Measurements from ENCODE around the gene SERINC2. TPM values are rescaled to one million over a fixed set of nuclear protein-coding genes. Genes with fewer than 3 reads are reported as not detected.
"Not testable (repeated sequence)": the region's sequence is repeated elsewhere in the genome, so short reads cannot be mapped to it uniquely, and the experiment has no call there.

Gene SERINC2
- total and polyA plus RNA-seq, 7 experiments from 2014 or later, result 0.22 to 2.7 (median 0.34) TPM; not detected in 4

- Histone ChIP-seq H3K27ac (ENCODE audit: low read depth, low read length) (no peak overlapping the region), H3K9me3 (ENCODE audit: control insufficient read depth in 2 of 3, low read length in 3 of 3) (peaks cover 1 to 13% (median 7%) of the 10 kb centered on the region in 3 experiments), H3K27me3 (ENCODE audit: control insufficient read depth in 2 of 2, insufficient read depth in 2 of 2, low read length in 2 of 2) (no peaks in the 10 kb centered on the region), H3K36me3 (ENCODE audit: control insufficient read depth in 2 of 3, insufficient read depth in 3 of 3, low read length in 3 of 3) (no peaks in the 10 kb centered on the region), H3K4me3 (ENCODE audit: low read length) (no peak overlapping the region), H3K4me1 (ENCODE audit: control insufficient read depth in 2 of 2, insufficient read depth in 2 of 2, low read length in 2 of 2) (no peaks in the 10 kb centered on the region)
- Mint-ChIP-seq H3K27me3 (peaks cover 7 to 49% (median 40%) of the 10 kb centered on the region in 5 donors), H3K4me3 (no peak overlapping the region), H3K36me3 (peaks cover 0 to 20% (median 9%) of the 10 kb centered on the region in 5 donors), H3K4me1 (no peaks in the 10 kb centered on the region), H3K9me3 (peaks cover 14 to 73% (median 39%) of the 10 kb centered on the region in 11 donors), H3K27ac (no peak overlapping the region)
- ATAC-seq (no peak), DNase-seq (no peak)
- intact Hi-C loops (cut with micrococcal nuclease), result no loop called here
- ChIA-PET CTCF (no interaction called here), POLR2A (no interaction called here)
Measured at GRCh38 chr1:31453384-31454079, 40.5 kb downstream of the SERINC2 start.

DNA sequence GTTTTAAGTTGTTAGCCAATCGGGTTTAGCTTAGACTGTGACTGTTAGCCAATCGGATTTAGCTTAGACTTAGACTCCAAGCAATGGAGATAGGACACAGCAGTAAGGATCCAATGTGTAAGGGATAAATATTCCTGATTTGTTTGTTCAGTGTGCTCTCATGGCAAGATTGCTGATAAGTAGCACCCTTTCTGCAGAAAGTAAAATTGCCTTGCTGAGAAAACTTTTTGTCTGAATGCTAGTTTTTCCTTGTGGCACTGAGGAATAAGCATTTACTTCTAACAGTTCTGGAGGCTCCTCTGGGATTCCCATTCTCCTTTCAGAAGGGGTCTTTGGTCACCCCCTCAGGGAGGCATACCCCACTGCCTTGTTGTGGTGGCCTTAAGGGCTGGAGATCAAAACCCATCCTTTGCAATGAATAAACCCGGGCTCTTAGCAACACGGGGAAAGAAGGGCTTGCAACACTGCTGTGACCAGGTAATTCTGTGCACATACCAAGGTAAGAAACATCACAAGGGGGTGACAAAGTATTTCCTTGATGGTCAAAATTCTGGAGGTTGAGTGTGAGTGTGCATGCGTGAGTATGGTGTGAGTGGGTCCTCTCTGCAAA lies 45.4 kb downstream of the SERINC2 start:
- H3K9me3 Mint-ChIP-seq, result peaks cover 15 to 83% (median 45%) of the 10 kb centered on the region in 11 donors
- Histone ChIP-seq H3K9me3 (ENCODE audit: control insufficient read depth in 2 of 3, low read length in 3 of 3) (peaks cover 5 to 30% (median 10%) of the 10 kb centered on the region in 3 experiments), H3K4me1 (ENCODE audit: control insufficient read depth in 2 of 2, insufficient read depth in 2 of 2, low read length in 2 of 2) (no peaks in the 10 kb centered on the region), H3K27ac (ENCODE audit: low read depth, low read length) (no peak overlapping the region), H3K27me3 (ENCODE audit: control insufficient read depth in 2 of 2, insufficient read depth in 2 of 2, low read length in 2 of 2) (no peaks in the 10 kb centered on the region), H3K36me3 (ENCODE audit: control insufficient read depth in 2 of 3, insufficient read depth in 3 of 3, low read length in 3 of 3) (no peaks in the 10 kb centered on the region), H3K4me3 (ENCODE audit: low read length) (no peak overlapping the region)
- H3K27ac Mint-ChIP-seq, result peak overlapping the region in 1 of 9 donors; percentile 36
- intact Hi-C loops (cut with micrococcal nuclease), result no loop called here
- no peaks in the 10 kb centered on the region for H3K4me1 Mint-ChIP-seq
- H3K27me3 Mint-ChIP-seq, result peaks cover 23 to 48% (median 39%) of the 10 kb centered on the region in 5 donors
- ATAC-seq (no peak), DNase-seq (no peak)
- H3K4me3 Mint-ChIP-seq, result no peak overlapping the region
- H3K36me3 Mint-ChIP-seq, result peaks cover 0 to 30% (median 3%) of the 10 kb centered on the region in 5 donors
- POLR2A ChIA-PET, result no interaction called here
- CTCF ChIA-PET, result no interaction called here

DNA sequence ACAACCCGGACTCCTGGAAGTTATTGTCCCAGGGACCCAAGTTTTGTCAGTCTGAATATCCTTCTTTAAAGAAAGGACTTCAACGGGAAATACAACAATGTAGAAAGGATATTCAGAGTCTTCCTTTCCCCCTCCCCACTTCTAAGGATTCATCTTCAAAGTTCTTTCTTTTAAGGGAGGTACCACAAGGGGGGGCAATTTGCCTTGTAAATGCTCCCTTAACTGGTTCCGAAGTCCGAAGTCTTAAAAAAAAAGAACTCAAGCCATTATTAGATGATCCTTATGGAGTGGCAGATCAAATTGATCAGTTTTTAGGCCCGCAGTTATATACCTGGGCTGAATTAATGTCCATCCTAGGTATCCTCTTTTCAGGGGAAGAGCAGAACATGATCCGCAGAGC lies 47.0 kb downstream of the SERINC2 start:
- ChIA-PET POLR2A (no interaction called here), CTCF (no interaction called here)
- peaks cover 12 to 71% (median 39%) of the 10 kb centered on the region in 11 donors for H3K9me3 Mint-ChIP-seq
- peaks cover 0 to 27% (median 3%) of the 10 kb centered on the region in 5 donors for H3K36me3 Mint-ChIP-seq
- H3K4me1 ChIP-seq (ENCODE audit: control insufficient read depth in 2 of 2, insufficient read depth in 2 of 2, low read length in 2 of 2), result no peaks in the 10 kb centered on the region
- no peak overlapping the region for H3K27ac ChIP-seq (ENCODE audit: low read depth, low read length)
- DNase-seq, result no peak
- intact Hi-C loops (cut with micrococcal nuclease), result loop anchor here in 1 of 2 donors (2.0 kb wide), 1 partner anchor 89 kb away; no protein-coding TSS in a partner anchor
- H3K27me3 ChIP-seq (ENCODE audit: control insufficient read depth in 2 of 2, insufficient read depth in 2 of 2, low read length in 2 of 2), result no peaks in the 10 kb centered on the region
- no peak overlapping the region for H3K4me3 Mint-ChIP-seq
- no peak overlapping the region for H3K4me3 ChIP-seq (ENCODE audit: low read length)
- ATAC-seq, result no peak
- H3K4me1 Mint-ChIP-seq, result no peaks in the 10 kb centered on the region
- H3K36me3 ChIP-seq (ENCODE audit: control insufficient read depth in 2 of 3, insufficient read depth in 3 of 3, low read length in 3 of 3), result no peaks in the 10 kb centered on the region
- H3K9me3 ChIP-seq (ENCODE audit: control insufficient read depth in 2 of 3, low read length in 3 of 3), result peaks cover 5 to 30% (median 10%) of the 10 kb centered on the region in 3 experiments
- peaks cover 22 to 51% (median 33%) of the 10 kb centered on the region in 5 donors for H3K27me3 Mint-ChIP-seq
- no peak overlapping the region for H3K27ac Mint-ChIP-seq

GRCh38 chr1:31467005-31467674 lies 54.1 kb downstream of the SERINC2 start:
- Histone ChIP-seq H3K27me3 (ENCODE audit: control insufficient read depth in 2 of 2, insufficient read depth in 2 of 2, low read length in 2 of 2) (no peaks in the 10 kb centered on the region), H3K4me3 (ENCODE audit: low read length) (no peak overlapping the region), H3K36me3 (ENCODE audit: control insufficient read depth in 2 of 3, insufficient read depth in 3 of 3, low read length in 3 of 3) (no peaks in the 10 kb centered on the region), H3K27ac (ENCODE audit: low read depth, low read length) (no peak overlapping the region), H3K4me1 (ENCODE audit: control insufficient read depth in 2 of 2, insufficient read depth in 2 of 2, low read length in 2 of 2) (no peaks in the 10 kb centered on the region), H3K9me3 (ENCODE audit: control insufficient read depth in 2 of 3, low read length in 3 of 3) (no peaks in the 10 kb centered on the region)
- DNase-seq (no peak), ATAC-seq (no peak)
- ChIA-PET POLR2A (no interaction called here), CTCF (no interaction called here)
- Mint-ChIP-seq H3K36me3 (peaks cover 0 to 3% (median 0%) of the 10 kb centered on the region in 5 donors), H3K27ac (no peak overlapping the region), H3K4me1 (peaks cover 0 to 6% (median 0%) of the 10 kb centered on the region in 7 donors), H3K4me3 (no peak overlapping the region), H3K9me3 (peaks cover 0 to 40% (median 8%) of the 10 kb centered on the region in 11 donors), H3K27me3 (peaks cover 10 to 42% (median 20%) of the 10 kb centered on the region in 5 donors)
- intact Hi-C loops (cut with micrococcal nuclease), result no loop called here

DNA sequence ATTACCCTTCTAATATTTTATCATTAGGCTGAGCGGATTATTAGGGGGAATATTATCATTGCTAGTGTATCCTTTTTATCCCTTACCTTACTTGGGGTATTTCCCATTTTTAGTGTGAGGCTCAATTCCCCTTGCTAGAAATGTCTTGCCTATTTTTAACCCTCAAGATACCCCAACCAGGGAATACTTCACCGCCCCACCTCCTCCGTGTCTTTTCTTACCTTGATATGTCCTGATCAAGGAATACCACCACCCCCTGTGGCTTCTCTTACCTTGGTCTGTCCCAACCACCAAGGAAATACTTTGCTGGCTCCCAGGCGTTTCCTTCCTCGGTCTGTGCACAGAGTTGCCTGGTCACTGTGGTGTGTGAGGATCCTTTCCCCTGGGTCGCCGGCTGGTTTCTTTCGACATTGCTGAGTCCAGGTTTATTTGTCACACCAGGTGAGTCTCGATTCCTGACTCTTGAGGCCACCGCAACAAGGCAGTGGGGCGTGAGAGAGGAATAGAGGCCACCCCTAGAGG lies 57.8 kb downstream of the SERINC2 start:
- DNase-seq, result no peak
- ChIA-PET CTCF (no interaction called here), POLR2A (no interaction called here)
- H3K4me1 Mint-ChIP-seq, result peaks cover 0 to 6% (median 0%) of the 10 kb centered on the region in 7 donors
- H3K9me3 Mint-ChIP-seq, result peaks cover 0 to 39% (median 8%) of the 10 kb centered on the region in 11 donors
- H3K36me3 Mint-ChIP-seq, result peaks cover 0 to 3% (median 0%) of the 10 kb centered on the region in 5 donors
- no peaks in the 10 kb centered on the region for H3K27me3 ChIP-seq (ENCODE audit: control insufficient read depth in 2 of 2, insufficient read depth in 2 of 2, low read length in 2 of 2)
- intact Hi-C loops (cut with micrococcal nuclease), result no loop called here
- ATAC-seq, result no peak
- peaks cover 19 to 27% (median 21%) of the 10 kb centered on the region in 5 donors for H3K27me3 Mint-ChIP-seq
- H3K36me3 ChIP-seq (ENCODE audit: control insufficient read depth in 2 of 3, insufficient read depth in 3 of 3, low read length in 3 of 3), result no peaks in the 10 kb centered on the region
- no peaks in the 10 kb centered on the region for H3K4me1 ChIP-seq (ENCODE audit: control insufficient read depth in 2 of 2, insufficient read depth in 2 of 2, low read length in 2 of 2)
- no peaks in the 10 kb centered on the region for H3K9me3 ChIP-seq (ENCODE audit: control insufficient read depth in 2 of 3, low read length in 3 of 3)
- H3K4me3 ChIP-seq (ENCODE audit: low read length), result no peak overlapping the region
- no peak overlapping the region for H3K27ac Mint-ChIP-seq
- no peak overlapping the region for H3K27ac ChIP-seq (ENCODE audit: low read depth, low read length)
- no peak overlapping the region for H3K4me3 Mint-ChIP-seq

DNA sequence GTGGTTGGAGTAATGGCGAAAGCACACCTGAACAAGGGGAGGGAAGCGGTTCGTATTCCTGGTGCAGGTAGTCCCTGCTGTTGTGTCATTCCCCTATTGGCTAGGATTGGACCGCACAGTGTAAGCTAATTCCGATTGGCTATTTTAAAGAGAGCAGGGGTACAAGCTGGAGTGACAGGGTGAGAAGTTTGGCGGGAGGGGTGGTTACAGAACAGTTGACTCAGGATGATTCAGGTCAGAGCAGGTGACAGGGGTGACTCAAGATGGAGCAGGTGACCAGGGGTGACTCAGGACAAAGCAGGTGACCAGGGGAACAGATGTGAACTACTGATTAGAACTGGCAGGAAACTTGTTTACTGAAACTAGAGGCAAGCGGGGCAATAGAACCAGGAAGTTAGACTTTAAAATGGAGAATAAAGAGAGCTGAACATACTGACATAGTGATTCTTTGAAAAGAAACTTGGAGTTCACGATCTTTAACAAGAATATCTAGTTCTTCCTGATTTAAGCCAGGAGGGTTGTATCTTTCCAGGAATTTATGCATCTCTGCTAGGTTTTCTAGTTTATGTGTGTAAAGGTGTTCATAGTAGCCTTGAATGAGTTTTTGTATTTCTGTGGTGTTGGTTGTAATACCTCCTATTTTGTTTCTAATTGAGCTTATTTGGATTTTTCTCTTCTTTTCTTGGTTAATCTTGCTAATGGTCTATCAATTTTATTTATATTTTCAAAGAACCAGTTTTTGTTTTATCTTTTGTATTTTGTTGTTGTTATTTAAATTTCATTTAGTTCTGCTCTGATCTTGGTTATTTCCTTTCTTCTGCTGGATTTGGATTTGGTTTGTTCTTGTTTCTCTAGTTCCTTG lies 58.7 kb downstream of the SERINC2 start:
- CTCF ChIA-PET; intact Hi-C loops (cut with micrococcal nuclease): not testable (repeated sequence)

More for the DNA sequence above, 58.7 kb downstream of the SERINC2 start:
- H3K9me3 ChIP-seq (ENCODE audit: control insufficient read depth in 2 of 3, low read length in 3 of 3); H3K4me1 Mint-ChIP-seq; H3K36me3 ChIP-seq (ENCODE audit: control insufficient read depth in 2 of 3, insufficient read depth in 3 of 3, low read length in 3 of 3); DNase-seq; H3K4me3 ChIP-seq (ENCODE audit: low read length); H3K27ac ChIP-seq (ENCODE audit: low read depth, low read length); H3K27me3 ChIP-seq (ENCODE audit: control insufficient read depth in 2 of 2, insufficient read depth in 2 of 2, low read length in 2 of 2); H3K4me1 ChIP-seq (ENCODE audit: control insufficient read depth in 2 of 2, insufficient read depth in 2 of 2, low read length in 2 of 2); ATAC-seq; H3K36me3 Mint-ChIP-seq; H3K27ac Mint-ChIP-seq; POLR2A ChIA-PET; H3K4me3 Mint-ChIP-seq: not testable (repeated sequence)
- H3K27me3 Mint-ChIP-seq, result peaks cover 19 to 27% (median 24%) of the 10 kb centered on the region in 5 donors
- H3K9me3 Mint-ChIP-seq, result peaks cover 0 to 31% (median 6%) of the 10 kb centered on the region in 11 donors

Measured in naive thymus-derived CD4-positive, alpha-beta T cell (primary cell).